IPS-18c (cell line): Measurements from ENCODE around the gene TMEM223.

ENCODE experiments used
- H3K4me3 ChIP-seq: 2 replicates; pipeline ENCODE4 v1.7.0; 2013; ENCODE audit warnings: low read depth, mild to moderate bottlenecking, low read length, moderate library complexity; ENCODE audit not compliant: insufficient read depth
- H3K9me3 ChIP-seq: one replicate; pipeline ENCODE4 v1.6.1; 2013; ENCODE audit warnings: mild to moderate bottlenecking, low read length, moderate library complexity; ENCODE audit not compliant: control insufficient read depth, insufficient read depth

The TMEM223 gene

DNA sequence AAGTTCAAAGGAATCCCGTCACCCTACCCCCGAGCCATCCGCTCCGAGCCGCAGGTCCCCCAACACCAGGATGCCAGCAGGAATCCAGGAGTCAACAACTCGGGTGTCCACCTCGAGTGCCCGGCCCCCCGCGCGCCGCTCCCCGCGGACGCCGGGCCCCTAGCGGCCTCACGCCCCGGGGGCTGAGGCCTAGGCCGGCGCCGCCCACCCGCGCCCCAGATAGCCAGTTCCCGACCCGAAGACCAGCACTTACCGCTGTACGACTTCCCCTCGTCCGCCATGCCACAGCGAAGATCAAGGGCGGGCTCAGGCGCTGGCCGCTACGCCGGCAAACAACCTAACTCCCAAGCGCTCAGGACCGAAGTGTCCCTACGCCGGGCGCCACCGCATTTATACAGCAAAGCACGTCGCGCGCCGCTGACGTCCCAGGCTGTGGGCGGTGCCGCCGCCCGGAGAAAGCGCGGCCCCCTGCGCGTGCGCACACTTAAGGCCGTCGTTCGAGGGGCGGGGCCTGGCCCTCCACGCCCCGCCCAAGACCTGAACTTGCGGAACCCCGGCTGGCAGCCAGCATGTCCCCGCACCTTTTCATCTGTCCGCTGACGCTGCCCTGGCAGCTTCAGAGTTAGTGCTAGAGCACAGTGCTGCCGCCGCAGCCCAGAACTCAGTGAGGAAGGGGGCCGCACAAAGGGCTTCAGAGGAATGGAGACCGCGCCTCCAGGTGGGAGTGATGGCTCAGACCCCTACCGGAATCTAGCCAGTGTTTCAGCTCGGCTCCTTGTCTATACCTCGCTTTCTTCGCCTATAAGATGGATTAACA, 13.5 kb upstream of the TMEM223 start, which contains the start of gene NXF1:
NXF1 (minus strand) TSS at position 365 of the 817 bp plus-strand sequence; CDS start at position 281, 84 bp downstream.
- H3K4me3 ChIP-seq: peak within 1 kb of the TSS; percentile 94
- peaks cover 2% of the 10 kb centered on the region for H3K9me3 ChIP-seq

DNA sequence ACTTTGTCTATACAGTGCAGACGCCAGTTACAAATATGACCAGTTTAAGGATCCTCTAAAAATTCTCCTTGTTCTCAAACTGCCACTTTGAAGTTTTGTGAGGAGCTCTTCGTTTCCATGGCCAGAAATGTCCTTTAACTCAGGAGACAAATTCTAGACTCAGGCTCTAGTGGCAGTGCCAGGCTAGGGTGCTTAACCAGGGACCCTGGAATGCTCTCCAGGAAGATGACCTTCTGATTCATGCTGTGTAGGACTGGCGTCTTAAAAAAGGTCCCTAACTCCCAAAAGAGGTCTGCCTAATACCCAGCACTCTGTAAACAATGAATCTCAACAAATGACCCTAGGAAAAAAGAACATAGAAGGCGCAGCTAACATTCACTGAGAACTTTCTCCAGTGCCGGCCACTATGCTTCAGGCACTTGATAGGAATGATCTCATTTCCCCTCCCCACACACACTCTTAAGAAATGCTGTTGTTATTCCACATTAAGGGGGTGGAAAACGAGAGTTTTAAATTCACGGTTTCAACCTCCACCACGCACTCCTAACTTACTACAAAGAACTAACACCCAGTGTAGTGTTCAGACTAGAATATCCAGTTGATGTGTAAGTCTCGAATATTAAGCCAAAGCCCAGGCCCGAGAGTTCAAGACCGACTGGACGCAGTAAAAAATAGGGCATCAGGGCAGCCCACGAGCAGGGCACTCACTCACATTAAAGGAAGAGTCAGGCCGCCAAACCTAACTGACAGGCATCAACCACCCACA, 12.7 kb upstream of the TMEM223 start:
- peaks cover 2% of the 10 kb centered on the region for H3K9me3 ChIP-seq
- peak overlapping the region; percentile 94 for H3K4me3 ChIP-seq

DNA sequence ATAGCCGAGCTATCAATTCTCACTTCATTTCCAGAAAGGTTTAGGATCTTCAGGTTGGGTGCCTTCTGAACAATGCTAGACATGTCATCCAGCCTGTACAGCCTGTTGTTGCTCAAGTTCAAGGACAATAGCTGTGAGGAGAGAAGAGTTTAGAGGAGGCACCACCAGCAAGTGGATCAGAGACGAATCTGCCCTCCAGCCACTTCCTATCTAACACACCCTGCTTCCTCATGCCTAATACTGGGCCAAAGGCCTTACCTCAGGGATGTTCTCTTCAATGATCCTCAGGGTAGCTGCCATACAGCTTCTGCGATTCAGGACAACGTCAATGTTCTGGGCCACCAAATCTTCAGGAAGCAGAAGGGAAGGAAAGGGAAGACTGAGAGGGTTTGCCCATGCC, 9.3 kb upstream of the TMEM223 start:
- Histone ChIP-seq H3K4me3 (no peak overlapping the region), H3K9me3 (peaks cover 2% of the 10 kb centered on the region)

DNA sequence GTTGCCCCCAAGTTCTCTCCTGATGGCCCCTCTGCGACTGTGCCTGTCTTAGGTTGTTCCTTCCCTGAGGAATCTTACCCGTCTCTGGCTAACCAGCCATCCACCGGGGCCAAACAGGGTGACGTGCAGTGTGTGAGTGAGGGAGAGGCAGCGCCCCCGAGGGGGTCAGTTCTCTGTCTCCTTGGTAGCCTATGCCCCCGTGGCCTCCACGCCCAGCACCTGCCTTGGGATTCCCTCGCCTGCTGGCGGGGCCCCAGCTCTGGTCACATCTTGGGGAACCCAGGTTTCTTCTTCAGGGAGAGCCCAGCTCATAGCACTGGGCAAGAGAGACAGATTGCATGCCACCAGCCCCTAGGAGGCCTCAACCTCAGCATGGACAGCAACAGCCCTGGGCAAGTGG, 7.7 kb upstream of the TMEM223 start:
- Histone ChIP-seq H3K9me3 (no peaks in the 10 kb centered on the region), H3K4me3 (no peak overlapping the region)

DNA sequence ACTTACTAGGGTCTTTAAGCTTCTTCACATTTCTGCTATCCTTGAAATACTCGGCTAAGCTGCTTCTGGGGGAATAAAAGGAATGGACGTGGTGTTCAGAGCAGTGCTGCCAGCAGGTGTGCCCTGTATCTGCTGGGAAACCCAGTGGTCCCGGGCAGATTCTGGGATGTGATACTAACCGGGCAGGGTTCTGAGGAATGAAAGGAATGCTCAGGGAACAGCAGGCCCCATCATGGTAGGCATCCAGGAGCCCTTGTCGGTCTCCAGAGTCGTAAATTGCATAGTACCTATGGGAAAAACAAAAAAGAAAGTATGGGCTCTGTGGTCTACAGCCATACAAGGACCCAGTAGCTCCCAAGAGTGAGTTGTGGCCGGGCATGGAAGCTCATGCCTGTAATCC, 4.5 kb upstream of the TMEM223 start:
- no peak overlapping the region for H3K4me3 ChIP-seq
- no peaks in the 10 kb centered on the region for H3K9me3 ChIP-seq

DNA sequence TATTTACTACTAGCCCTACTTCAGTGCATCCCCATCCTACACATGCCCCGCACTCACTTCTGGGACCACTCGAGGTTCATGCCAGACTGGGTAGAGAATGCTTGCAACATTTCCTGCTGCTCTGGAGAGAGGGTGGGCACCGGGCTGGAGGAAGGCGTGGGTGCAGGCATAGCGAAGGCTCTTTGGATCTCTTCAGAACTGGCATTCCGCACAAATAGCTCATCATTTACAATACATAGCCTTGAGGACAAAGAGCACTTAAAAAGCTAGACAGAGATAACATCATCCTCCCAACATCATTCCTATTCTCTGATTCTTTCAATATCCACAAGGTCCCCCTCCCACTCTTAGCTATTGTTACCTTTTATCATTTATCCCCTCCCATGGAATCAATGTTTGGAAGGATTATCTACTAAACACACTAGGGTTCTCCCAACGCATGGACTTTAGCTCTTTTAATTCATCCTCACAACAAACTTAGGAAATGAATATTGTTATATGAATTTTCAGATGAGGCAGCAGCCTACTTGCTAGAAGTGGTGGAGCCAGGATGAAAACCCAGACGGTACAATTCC, 2.5 kb upstream of the TMEM223 start:
- Histone ChIP-seq H3K4me3 (no peak overlapping the region), H3K9me3 (no peaks in the 10 kb centered on the region)

DNA sequence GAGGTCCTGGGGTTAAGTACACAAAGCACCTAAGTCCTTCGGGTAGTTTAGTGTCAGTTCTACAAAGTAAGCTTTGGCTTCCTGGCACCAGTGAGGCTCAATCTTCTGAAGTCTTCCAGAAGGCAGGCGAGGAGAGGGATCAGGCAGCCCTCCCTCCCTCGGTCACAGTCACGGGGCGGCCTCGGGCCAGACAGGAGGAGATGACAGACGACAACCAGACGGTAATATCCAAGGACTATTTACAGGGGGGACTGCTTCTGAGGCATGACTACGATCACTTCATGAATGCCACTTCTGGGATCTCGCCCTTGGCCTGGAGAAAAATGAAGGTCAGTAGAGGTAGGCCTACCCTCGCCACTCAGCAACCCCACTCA, 383 bp upstream of the TMEM223 start:
- H3K4me3 ChIP-seq: no peak overlapping the region

DNA sequence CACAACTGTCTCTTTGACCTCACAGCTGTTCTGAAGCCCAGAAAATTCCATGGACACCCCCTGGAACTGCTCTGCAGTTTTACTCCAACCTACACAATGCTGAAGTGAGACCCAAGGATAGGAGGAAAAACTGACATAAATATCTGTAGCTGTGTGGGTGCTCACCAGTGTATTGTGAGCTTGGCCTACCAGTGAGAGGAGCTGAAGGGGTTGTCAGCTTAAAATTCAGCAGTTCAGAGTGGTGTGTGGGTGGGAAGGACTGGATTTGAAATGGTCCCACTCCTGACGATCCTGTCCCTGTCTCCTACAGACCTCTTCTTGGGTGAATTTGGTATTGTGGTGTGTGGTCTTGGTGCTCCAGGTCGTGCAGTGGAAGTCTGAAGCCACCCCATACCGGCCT, 2.2 kb downstream of the TMEM223 start:
- H3K9me3 ChIP-seq: no peaks in the 10 kb centered on the region
- no peak overlapping the region for H3K4me3 ChIP-seq

More for the DNA sequence above, 383 bp upstream of the TMEM223 start:
- H3K9me3 ChIP-seq: no peaks in the 10 kb centered on the region

DNA sequence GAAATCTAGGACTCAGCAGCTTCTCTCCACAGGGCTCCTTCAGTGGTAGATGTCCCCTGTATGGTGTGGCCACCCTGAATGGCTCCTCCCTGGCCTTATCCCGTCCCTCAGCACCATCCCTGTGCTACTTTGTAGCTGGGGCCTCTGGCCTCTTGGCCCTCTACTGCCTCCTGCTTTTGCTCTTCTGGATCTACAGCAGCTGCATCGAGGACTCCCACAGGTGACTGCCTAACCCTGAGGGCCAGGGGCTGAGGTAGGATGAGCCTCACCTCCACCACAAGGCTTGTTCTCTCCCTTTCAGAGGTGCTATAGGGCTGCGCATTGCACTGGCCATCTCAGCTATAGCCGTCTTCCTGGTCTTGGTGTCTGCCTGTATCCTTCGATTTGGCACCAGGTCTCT, 2.8 kb downstream of the TMEM223 start:
- Histone ChIP-seq H3K9me3 (no peaks in the 10 kb centered on the region), H3K4me3 (no peak overlapping the region)

DNA sequence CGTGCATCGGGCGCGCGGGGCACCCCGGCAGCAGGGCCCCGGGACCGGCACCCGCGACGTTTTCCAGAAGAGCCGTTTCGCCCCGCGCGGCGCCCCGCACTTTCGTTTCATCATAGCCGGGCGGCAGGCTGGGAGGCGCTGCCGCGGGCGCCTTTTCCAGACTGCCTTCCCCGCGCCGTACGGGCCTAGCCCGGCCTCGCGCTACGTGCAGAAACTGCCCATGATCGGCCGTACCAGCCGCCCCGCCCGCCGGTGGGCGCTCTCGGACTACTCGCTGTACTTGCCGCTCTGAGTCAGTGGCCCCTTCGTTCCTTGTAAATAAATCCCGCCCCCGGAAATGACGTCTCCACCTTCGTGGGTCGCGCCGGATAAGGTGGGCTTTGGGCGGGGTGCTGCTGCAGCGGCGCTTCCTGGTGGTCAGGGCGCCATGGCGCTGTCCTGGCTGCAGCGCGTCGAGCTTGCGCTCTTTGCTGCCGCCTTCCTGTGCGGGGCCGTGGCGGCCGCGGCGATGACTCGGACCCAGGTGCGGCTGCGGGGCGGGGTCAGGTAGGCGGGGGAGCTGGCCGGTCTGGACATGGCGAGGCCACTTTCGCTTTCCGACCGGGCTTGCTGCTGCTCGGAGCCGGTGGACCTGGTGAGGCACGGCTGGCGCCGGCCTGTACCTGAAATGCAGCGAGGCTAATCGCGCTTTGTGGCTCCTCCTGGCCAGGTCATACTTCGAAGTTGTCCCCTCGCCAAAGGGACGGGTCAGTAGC, 4.6 kb downstream of the TMEM223 start, which contains the start of gene TMEM179B:
TMEM179B (plus strand) TSS at position 398 of the 755 bp plus-strand sequence; CDS start at position 428, 30 bp downstream.
- peak within 1 kb of the TSS; percentile 91 for H3K4me3 ChIP-seq
- no peaks in the 10 kb centered on the region for H3K9me3 ChIP-seq

DNA sequence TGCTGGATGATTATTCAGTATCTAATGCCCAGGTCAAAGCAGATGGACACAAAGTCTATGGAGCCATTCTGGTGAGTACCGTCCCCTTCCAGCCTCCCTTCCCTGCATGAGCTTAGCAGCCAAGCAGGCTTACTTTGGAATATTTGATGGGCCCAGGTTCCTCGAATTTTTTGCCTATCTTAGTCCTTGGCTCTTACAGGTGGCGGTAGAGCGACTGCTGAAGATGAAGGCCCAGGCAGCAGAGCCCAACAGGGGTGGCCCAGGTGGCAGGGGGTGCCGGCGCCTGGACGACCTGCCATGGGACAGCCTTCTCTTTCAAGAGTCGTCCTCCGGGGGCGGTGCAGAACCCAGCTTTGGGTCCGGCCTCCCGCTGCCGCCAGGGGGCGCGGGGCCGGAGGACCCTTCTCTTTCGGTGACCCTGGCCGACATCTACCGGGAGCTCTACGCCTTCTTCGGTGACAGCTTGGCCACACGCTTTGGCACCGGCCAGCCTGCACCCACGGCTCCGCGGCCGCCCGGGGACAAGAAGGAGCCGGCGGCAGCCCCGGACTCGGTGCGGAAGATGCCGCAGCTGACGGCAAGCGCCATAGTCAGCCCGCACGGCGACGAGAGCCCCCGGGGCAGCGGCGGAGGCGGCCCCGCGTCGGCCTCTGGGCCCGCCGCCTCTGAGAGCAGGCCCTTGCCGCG, 5.3 kb downstream of the TMEM223 start:
- H3K4me3 ChIP-seq: peak overlapping the region; percentile 91
- H3K9me3 ChIP-seq: no peaks in the 10 kb centered on the region

DNA sequence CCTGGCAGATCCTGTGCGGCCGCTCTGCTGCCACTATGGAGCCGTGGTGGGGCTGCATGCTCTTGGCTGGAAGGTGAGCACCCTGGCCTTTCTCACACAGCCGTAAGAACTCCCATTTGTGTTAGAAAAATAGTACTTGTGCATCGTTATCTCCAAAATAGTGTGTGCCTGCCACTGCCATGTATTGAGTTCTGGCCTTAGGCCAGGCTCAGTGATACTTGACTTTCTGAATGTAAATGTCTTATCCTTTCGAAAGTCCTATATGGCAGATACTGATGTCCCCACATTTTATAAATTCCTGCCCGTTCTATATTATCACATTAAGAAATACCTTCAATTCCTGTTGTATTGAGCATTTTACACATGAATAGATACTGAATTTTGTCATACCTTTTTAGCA, 9.1 kb downstream of the TMEM223 start:
- H3K4me3 ChIP-seq: no peak overlapping the region
- no peaks in the 10 kb centered on the region for H3K9me3 ChIP-seq

DNA sequence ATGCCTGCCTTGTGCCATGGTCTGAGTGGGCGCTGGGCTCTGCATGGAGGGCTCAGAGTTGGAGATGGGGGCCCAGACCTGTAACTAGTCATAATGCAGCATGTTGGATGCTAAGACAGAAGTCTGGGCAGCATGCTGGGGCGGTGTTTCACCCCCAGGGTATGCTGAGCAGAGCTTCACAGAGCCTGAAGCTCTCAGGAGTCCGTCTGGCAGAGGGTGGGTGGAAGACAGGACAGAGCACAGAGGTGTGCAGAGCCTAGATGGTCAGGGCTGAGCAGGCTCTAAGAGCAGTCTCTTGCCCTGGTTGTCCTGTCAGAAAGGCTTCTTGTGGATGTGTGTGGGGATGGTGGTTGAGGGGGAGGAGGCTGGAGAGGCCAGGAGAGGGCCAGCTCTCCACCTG, 13.4 kb downstream of the TMEM223 start:
- Histone ChIP-seq H3K4me3 (no peak overlapping the region), H3K9me3 (no peaks in the 10 kb centered on the region)

DNA sequence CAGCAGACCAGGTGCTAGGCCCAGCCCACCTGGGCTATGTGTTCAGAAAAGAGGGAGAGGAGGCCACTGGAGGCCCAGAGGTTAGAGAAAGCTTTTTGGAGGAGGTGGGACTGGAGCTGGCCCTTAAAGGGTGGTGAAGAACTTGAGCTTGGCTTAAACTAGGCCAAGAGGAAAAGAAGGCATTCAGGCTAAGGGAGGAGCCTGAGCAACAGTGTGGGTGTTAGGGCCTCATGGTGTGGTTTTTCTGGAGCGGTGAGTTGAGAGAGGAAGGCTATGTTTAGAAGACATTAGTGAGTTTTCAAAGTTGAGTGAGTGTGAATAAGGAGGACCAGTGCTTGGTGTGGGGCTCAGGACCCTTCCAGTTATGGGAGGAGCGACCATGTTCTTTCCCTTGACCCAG, 14.4 kb downstream of the TMEM223 start:
- Histone ChIP-seq H3K4me3 (no peak overlapping the region), H3K9me3 (no peaks in the 10 kb centered on the region)

DNA sequence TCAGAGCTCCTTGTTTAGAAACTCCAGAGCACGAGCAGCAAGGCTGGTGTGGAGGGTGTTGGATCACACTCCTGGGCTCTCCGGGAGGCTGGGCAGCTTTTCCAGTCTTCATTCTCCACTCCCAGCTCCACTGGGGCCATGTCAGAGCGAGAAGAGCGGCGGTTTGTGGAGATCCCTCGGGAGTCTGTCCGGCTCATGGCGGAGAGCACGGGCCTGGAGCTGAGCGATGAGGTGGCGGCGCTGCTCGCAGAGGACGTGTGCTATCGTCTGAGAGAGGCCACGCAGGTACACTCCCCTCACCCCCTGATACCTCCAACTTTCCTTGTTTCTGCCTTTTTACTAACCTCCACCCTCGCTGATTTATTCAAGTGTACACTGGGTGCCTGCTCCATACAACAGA, 16.2 kb downstream of the TMEM223 start:
- no peak overlapping the region for H3K4me3 ChIP-seq
- no peaks in the 10 kb centered on the region for H3K9me3 ChIP-seq

DNA sequence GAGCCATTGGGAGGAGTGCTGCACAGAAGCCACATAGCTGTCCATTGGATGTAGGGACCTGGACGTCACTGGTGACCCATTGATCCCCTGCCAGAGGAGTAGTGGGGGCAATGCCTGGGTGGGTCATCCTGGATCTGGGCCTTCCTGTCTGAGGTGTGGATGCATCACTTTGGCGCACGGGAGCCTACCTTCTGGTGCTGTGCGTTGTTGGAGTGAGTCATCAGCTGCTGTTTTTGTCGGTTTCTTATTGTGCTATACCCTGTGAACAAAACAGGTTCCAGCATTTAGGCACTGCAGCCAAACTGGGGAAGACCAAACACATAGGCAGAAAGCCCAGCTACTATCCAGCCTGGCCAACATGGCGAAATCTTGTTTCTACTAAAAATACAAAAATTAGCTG, 17.4 kb downstream of the TMEM223 start:
- no peak overlapping the region for H3K4me3 ChIP-seq
- no peaks in the 10 kb centered on the region for H3K9me3 ChIP-seq
